ENCODE measurements around the gene ENO3.

Gene ENO3

GRCh38 chr17:4944163-4944553, 6.8 kb upstream of the ENO3 start:
- no peak for TF ChIP-seq CTCF (IDR thresholded peaks at IDR 0.05; ENCODE audit: low read depth, low read length, missing control alignments)
- DNase-seq (ENCODE audit: low read depth), result no peak
- H3K4me3 ChIP-seq (ENCODE audit: low read depth, low read length), result peak overlapping the region; percentile 93; the same call in 1 of the 2 replicates

- no peak for TF ChIP-seq CTCF (IDR thresholded peaks at IDR 0.05; ENCODE audit: low read depth, low read length, missing control alignments)
- peak overlapping the region; percentile 93 for H3K4me3 ChIP-seq (ENCODE audit: low read depth, low read length)
- DNase-seq (ENCODE audit: low read depth), result no peak
Observed at GRCh38 chr17:4944554-4945175, 6.3 kb upstream of the ENO3 start.

GRCh38 chr17:4945176-4945943, 5.6 kb upstream of the ENO3 start:
- peak overlapping the region; percentile 93 for H3K4me3 ChIP-seq (ENCODE audit: low read depth, low read length)
- no peak for TF ChIP-seq CTCF (IDR thresholded peaks at IDR 0.05; ENCODE audit: low read depth, low read length, missing control alignments)
- peak; percentile 68 for DNase-seq (ENCODE audit: low read depth)

- peak overlapping the region; percentile 93 for H3K4me3 ChIP-seq (ENCODE audit: low read depth, low read length)
- no peak for DNase-seq (ENCODE audit: low read depth)
- TF ChIP-seq CTCF (IDR thresholded peaks at IDR 0.05; ENCODE audit: low read depth, low read length, missing control alignments), result no peak
Observed at GRCh38 chr17:4945944-4946280, 5.0 kb upstream of the ENO3 start.

GRCh38 chr17:4946312-4946976, 4.5 kb upstream of the ENO3 start:
- TF ChIP-seq CTCF (IDR thresholded peaks at IDR 0.05; ENCODE audit: low read depth, low read length, missing control alignments), result no peak
- no peak for DNase-seq (ENCODE audit: low read depth)
- H3K4me3 ChIP-seq (ENCODE audit: low read depth, low read length), result peak overlapping the region; percentile 93

GRCh38 chr17:4947010-4947410, 3.9 kb upstream of the ENO3 start:
- no peak for TF ChIP-seq CTCF (IDR thresholded peaks at IDR 0.05; ENCODE audit: low read depth, low read length, missing control alignments)
- DNase-seq (ENCODE audit: low read depth), result no peak
- peak overlapping the region; percentile 93 for H3K4me3 ChIP-seq (ENCODE audit: low read depth, low read length)

Measured in GM12864 (cell line).